ENCODE measurements around the gene EFCAB6. TPM values are rescaled to one million over a fixed set of nuclear protein-coding genes. Genes with fewer than 3 reads are reported as not detected.

Gene EFCAB6
- total and polyA plus RNA-seq, 10 of the 15 experiments (the other 5 are each of a cell fraction or from before 2014, with no cell fraction given): 0.05 to 0.42 (median 0.19) TPM

DNA sequence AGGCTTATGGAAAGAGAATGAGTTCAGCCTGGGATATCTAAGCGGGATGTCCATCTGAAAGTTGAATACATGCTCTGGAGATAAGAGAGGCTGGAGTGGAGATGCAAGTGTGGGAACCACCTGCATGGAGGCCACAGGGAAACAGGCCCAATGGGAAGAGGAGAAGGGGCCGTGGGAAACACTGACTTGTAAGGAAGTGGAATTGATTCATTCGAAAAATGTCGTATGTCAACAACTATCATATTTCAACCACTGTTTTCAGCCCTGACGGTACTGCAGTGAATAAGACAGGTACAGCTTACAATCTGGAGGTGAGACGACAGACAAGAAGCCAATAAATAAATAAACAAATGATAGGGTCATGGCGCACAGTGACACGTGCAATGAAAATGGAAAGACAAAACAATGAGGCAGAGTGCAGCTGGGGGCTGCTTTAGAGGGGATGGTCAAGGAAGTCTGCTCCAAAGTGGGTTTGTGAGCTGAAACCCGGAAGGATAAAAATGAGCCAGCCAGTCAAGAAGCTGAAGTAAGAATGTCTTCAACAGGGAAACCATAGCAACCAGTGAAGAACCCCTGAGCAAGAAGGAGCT lies 35.9 kb downstream of the EFCAB6 start (continued):
- TF ChIP-seq PBX3 (IDR thresholded peaks at IDR 0.05; ENCODE audit: insufficient replicate concordance, low read depth, low read length) (no peak), CEBPB (IDR thresholded peaks at IDR 0.05; ENCODE audit: borderline replicate concordance in 1 of 2, low read depth in 2 of 2, low read length in 2 of 2) (no peak), BACH1 (IDR thresholded peaks at IDR 0.05; ENCODE audit: borderline replicate concordance) (no peak), KLF5 (IDR thresholded peaks at IDR 0.05; ENCODE audit: partially characterized antibody) (no peak), YY1 (IDR thresholded peaks at IDR 0.05; ENCODE audit: low read depth, low read length) (no peak)

DNA sequence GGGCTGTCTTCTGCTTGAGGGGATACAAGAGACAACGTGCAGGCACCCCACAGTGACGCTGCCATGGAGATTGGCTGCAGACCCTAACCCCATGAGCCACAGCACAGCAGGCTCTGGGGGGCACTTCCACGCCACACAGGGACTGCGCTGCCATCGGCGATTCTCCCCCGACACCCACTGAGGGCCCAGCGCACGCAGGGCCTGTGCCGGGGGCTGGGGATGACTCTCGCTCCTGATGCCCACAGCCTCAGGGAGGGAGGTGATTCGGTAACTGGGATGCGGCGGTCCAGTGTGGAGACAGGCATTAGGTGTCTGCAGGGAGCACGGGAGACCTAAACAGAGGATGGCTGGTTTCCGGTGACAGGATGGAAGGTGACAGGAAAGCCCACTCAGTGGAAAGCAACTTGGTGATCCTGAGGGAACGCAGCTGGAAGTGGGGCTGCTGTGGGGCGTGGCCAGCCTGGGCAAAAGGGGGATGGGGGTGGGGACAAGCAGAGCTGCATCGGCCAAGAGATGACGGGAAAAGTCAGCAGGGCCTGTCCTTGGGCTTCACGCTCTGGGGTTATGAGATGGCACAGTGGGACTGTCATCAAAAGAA lies 37.7 kb downstream of the EFCAB6 start:
- ATAC-seq (no peak), DNase-seq (ENCODE audit: low read depth, low spot score) (no peak), FAIRE-seq (no peak)
- no peak overlapping the region for H3K4me2 ChIP-seq (ENCODE audit: control insufficient read depth, insufficient read depth)
- 58% methylated on average over 21 of the region's 21 CpGs for WGBS (ENCODE audit: insufficient coverage, insufficient replicate concordance, low lambda C conversion rate, missing lambda C conversion rate)
- no TSS peak for BruUV-seq (replicated peaks)
- no peak overlapping the region for H3K4me3 ChIP-seq
- H3K27me3 ChIP-seq (replicated peaks in 1 of 2; ENCODE audit: control insufficient read depth in 2 of 2, insufficient read depth in 2 of 2, low read length in 1 of 2): no peaks in the 10 kb centered on the region
- ChIA-PET POLR2A (no interaction called here), CTCF (no interaction called here), RAD21 (ENCODE audit: unreplicated experiment) (no interaction called here), SMC1A (ENCODE audit: uncharacterized antibody, unreplicated experiment) (interaction anchor here (1.0 kb wide), 1 partner anchor 24 kb away, joined by 3 read pairs; no protein-coding TSS in a partner anchor)
- H3K36me3 ChIP-seq (ENCODE audit: control insufficient read depth in 2 of 2, insufficient read depth in 2 of 2, low read length in 1 of 2): no peaks in the 10 kb centered on the region
- H3K9ac ChIP-seq (ENCODE audit: control insufficient read depth, insufficient read depth, low read length): no peak overlapping the region
- H3K4me1 ChIP-seq (ENCODE audit: control insufficient read depth, insufficient read depth, low read length): no peaks in the 10 kb centered on the region
- H3K27ac ChIP-seq (ENCODE audit: control insufficient read depth, insufficient read depth): no peak overlapping the region
- no peaks in the 10 kb centered on the region for H4K20me1 ChIP-seq (ENCODE audit: control insufficient read depth, insufficient read depth)
- no peak overlapping the region for H2AFZ ChIP-seq (ENCODE audit: control insufficient read depth, low read depth, low read length)
- H3K9me3 ChIP-seq (replicated peaks; ENCODE audit: control insufficient read depth, insufficient read depth, low read length): no peaks in the 10 kb centered on the region
- intact Hi-C loops (cut with micrococcal nuclease; ENCODE audit: unreplicated experiment) (no loop called here), in situ Hi-C loops (cut with MboI) (no loop called here)
- H3K79me2 ChIP-seq (ENCODE audit: control insufficient read depth, insufficient read depth, low read length): no peaks in the 10 kb centered on the region
- TF ChIP-seq, protein P1, sequence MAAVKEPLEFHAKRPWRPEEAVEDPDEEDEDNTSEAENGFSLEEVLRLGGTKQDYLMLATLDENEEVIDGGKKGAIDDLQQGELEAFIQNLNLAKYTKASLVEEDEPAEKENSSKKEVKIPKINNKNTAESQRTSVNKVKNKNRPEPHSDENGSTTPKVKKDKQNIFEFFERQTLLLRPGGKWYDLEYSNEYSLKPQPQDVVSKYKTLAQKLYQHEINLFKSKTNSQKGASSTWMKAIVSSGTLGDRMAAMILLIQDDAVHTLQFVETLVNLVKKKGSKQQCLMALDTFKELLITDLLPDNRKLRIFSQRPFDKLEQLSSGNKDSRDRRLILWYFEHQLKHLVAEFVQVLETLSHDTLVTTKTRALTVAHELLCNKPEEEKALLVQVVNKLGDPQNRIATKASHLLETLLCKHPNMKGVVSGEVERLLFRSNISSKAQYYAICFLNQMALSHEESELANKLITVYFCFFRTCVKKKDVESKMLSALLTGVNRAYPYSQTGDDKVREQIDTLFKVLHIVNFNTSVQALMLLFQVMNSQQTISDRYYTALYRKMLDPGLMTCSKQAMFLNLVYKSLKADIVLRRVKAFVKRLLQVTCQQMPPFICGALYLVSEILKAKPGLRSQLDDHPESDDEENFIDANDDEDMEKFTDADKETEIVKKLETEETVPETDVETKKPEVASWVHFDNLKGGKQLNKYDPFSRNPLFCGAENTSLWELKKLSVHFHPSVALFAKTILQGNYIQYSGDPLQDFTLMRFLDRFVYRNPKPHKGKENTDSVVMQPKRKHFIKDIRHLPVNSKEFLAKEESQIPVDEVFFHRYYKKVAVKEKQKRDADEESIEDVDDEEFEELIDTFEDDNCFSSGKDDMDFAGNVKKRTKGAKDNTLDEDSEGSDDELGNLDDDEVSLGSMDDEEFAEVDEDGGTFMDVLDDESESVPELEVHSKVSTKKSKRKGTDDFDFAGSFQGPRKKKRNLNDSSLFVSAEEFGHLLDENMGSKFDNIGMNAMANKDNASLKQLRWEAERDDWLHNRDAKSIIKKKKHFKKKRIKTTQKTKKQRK (IDR thresholded peaks at IDR 0.05; ENCODE audit: low read depth, low read length): no peak
- TF ChIP-seq DPF2 (IDR thresholded peaks at IDR 0.05) (no peak), PAX8 (IDR thresholded peaks at IDR 0.05) (no peak), SKIL (IDR thresholded peaks at IDR 0.05; ENCODE audit: low read depth, poor library complexity, severe bottlenecking) (no peak), TAF1 (IDR thresholded peaks at IDR 0.05; ENCODE audit: borderline replicate concordance, low read depth, low read length) (no peak), SMAD5 (IDR thresholded peaks at IDR 0.05; ENCODE audit: low read depth) (no peak), NFYB (IDR thresholded peaks at IDR 0.05; ENCODE audit: insufficient read depth, low read depth, low read length) (no peak), LARP7 (IDR thresholded peaks at IDR 0.05) (no peak), TBL1XR1 (IDR thresholded peaks at IDR 0.05; ENCODE audit: low read depth, low read length) (no peak)
- TF ChIP-seq, protein P2, sequence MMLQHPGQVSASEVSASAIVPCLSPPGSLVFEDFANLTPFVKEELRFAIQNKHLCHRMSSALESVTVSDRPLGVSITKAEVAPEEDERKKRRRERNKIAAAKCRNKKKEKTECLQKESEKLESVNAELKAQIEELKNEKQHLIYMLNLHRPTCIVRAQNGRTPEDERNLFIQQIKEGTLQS (IDR thresholded peaks at IDR 0.05; ENCODE audit: borderline replicate concordance, extremely low read depth, low read depth, low read length): no peak

Data from GM12878 (cell line).